GM12874 (cell line): ENCODE data around the gene CIC.

Experiments used
- TF ChIP-seq, protein P1 (sequence below): IDR thresholded peaks from 2 replicates; pipeline ENCODE4 v1.5.1; 2011; ENCODE audit warnings: low read depth, mild to moderate bottlenecking, control low read depth, low read length, moderate library complexity; ENCODE audit not compliant: insufficient read depth

The CIC gene

DNA sequence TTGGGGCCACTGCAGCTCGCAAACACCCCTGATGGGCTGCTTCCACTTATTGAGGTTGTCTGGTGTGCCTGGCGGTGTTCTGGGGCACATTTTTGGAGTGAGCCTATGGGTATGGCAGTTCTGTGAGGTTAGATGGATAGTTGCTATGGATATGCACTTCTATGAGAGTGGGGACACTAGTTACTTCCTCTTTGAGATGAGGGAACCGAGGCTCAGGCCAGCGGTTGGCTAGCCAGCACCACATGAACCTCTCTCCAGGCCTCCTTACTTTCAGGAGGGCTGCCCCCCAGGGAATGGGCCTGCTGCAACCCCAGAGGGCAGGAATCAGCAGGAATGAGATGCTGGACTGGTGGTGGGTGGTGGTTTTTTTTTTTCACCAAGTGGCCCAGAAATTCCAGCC is 19.3 kb downstream of the CIC start:
- TF ChIP-seq, protein P1, sequence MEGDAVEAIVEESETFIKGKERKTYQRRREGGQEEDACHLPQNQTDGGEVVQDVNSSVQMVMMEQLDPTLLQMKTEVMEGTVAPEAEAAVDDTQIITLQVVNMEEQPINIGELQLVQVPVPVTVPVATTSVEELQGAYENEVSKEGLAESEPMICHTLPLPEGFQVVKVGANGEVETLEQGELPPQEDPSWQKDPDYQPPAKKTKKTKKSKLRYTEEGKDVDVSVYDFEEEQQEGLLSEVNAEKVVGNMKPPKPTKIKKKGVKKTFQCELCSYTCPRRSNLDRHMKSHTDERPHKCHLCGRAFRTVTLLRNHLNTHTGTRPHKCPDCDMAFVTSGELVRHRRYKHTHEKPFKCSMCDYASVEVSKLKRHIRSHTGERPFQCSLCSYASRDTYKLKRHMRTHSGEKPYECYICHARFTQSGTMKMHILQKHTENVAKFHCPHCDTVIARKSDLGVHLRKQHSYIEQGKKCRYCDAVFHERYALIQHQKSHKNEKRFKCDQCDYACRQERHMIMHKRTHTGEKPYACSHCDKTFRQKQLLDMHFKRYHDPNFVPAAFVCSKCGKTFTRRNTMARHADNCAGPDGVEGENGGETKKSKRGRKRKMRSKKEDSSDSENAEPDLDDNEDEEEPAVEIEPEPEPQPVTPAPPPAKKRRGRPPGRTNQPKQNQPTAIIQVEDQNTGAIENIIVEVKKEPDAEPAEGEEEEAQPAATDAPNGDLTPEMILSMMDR, result no peak

DNA sequence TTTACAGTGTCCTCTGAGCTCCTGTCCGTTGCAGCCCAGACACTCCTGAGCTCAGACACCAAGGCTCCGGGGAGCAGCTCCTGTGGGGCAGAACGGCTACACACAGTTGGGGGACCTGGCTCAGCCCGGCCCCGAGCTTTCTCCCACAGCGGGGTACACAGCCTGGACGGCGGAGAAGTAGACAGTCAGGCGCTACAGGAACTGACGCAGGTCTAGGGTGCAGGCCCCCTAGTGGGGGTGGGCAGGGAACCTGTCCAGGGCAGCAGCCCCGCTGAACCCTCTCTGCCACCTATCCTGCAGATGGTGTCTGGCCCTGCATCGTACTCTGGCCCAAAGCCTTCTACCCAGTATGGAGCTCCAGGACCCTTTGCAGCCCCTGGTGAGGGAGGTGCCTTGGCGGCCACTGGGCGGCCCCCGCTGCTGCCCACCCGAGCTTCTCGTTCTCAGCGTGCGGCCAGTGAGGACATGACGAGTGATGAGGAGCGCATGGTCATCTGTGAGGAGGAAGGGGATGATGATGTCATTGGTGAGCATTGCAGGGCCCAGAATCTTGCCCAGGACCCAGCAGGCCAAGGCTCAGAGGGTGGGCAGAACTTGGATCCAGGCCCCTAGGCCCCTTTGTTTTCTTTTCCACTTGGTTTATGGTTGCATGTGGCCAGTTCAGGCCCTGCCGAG is 20.0 kb downstream of the CIC start:
- TF ChIP-seq, protein P1, result no peak

DNA sequence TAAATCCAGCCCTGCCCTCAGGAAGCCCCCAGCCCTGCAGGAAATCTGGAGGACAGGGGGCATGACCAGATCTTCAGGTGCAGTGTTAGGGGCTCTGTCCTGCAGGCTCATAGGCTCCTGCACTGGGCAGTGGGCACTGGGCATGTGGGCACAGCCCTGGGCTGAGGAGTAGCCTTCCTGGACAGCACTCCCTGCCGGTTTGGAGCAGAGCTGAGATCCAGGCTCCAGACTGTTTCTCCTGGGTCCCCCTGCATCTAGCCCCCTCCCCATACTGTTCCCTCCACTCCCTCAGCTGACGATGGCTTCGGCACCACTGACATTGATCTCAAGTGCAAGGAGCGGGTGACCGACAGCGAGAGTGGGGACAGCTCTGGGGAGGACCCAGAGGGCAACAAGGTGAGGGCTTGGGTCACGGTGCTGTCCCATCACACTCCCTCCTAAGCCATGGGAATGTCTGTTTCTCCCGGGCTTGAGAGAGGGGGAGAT is 20.5 kb downstream of the CIC start:
- TF ChIP-seq, protein P1, result no peak

DNA sequence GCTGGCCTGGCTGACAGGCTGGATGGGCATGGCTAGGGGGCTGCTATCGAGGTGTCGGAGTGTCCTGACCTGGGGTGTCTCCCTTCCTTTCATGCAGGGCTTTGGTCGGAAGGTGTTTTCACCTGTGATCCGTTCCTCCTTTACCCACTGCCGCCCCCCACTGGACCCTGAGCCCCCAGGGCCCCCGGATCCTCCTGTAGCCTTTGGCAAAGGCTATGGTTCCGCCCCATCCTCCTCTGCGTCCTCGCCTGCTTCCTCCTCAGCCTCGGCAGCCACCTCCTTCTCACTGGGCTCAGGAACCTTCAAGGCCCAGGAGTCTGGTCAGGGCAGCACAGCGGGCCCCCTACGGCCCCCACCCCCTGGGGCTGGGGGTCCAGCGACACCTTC is 21.1 kb downstream of the CIC start:
- TF ChIP-seq, protein P1, result no peak

DNA sequence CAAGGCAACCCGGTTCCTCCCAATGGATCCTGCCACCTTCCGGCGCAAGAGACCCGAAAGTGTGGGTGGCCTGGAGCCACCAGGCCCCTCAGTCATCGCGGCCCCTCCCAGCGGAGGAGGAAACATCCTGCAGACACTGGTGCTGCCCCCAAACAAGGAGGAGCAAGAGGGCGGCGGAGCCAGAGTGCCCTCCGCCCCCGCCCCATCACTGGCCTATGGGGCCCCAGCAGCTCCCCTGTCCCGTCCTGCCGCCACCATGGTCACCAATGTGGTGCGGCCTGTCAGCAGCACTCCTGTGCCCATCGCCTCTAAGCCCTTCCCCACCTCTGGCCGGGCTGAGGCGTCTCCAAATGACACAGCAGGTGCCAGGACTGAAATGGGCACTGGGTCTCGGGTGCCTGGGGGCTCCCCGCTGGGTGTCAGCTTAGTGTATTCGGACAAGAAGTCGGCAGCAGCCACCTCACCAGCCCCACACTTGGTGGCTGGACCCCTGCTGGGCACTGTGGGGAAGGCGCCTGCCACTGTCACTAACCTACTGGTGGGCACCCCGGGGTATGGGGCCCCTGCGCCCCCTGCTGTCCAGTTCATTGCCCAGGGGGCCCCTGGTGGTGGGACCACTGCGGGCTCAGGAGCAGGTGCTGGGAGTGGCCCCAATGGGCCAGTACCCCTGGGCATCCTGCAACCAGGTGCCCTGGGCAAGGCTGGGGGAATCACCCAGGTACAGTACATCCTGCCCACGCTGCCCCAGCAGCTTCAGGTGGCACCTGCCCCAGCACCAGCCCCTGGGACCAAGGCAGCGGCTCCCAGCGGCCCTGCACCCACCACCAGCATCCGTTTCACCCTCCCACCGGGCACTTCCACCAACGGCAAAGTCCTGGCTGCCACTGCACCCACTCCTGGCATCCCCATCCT is 21.7 kb downstream of the CIC start:
- TF ChIP-seq, protein P1, result peak; percentile 71

DNA sequence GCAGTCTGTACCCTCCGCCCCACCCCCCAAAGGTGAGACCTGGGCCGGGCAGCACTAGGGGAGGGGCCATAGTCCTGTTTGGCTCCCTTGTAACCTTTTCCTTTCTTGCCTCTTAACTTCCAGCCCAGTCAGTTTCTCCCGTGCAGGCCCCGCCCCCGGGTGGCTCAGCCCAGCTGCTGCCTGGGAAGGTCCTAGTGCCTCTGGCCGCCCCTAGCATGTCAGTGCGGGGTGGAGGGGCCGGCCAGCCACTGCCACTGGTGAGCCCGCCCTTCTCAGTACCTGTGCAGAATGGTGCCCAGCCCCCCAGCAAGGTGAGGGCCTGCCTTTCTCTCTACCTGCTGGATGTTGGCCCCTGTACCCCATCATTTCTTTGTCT is 22.4 kb downstream of the CIC start:
- TF ChIP-seq, protein P1, result no peak
